Sigmoid colon (tissue), 7 donors: ENCODE data around the gene HERPUD1. TPM values are rescaled to one million over a fixed set of nuclear protein-coding genes. Genes with fewer than 3 reads are reported as not detected.

Experiments
- DNase-seq: peaks from one replicate; pipeline ENCODE4 v3.0.0-alpha.2; 2019
- H3K27ac ChIP-seq, 4 donors: fragments of 200-600 bp; sonication (generic); one replicate each; pipeline ENCODE4 v1.5.1; 2016 to 2019; ENCODE audit warnings: mild to moderate bottlenecking in 1 of 4
- H3K27me3 ChIP-seq, 3 donors: fragments of 200-600 bp; sonication (generic); one replicate each; pipeline ENCODE4 v1.5.1; 2019; ENCODE audit warnings: mild to moderate bottlenecking in 1 of 3
- H3K36me3 ChIP-seq, 4 donors: fragments of 200-600 bp; sonication (generic); one replicate each; pipeline ENCODE4 v1.5.1; 2016 to 2019
- H3K4me1 ChIP-seq, 4 donors: fragments of 200-600 bp; sonication (generic); one replicate each; pipeline ENCODE4 v1.5.1; 2017 to 2019
- H3K4me3 ChIP-seq, 4 donors: fragments of 200-600 bp; sonication (generic); one replicate each; pipeline ENCODE4 v1.5.1; 2017 to 2019; ENCODE audit warnings: mild to moderate bottlenecking in 2 of 4, moderate library complexity in 1 of 4
- H3K9me3 ChIP-seq, 4 donors: fragments of 200-600 bp in 3 of 4; sonication (generic) in 3 of 4; one replicate each; pipeline versions ENCODE4 v1.5.1 to v1.6.1; 2013 to 2019
- EP300 ChIP-seq, 4 donors: sonication (generic); formaldehyde crosslinking; IDR thresholded peaks; one replicate each; pipeline ENCODE4 v1.6.1; 2017; ENCODE audit warnings: antibody characterized with exemption in 4 of 4
- POLR2A ChIP-seq, 2 donors: fragments of 450-650 bp; IDR thresholded peaks; one replicate each; pipeline ENCODE4 v1.6.1; 2016; ENCODE audit warnings: antibody characterized with exemption in 2 of 2, mild to moderate bottlenecking in 2 of 2, moderate library complexity in 2 of 2
- POLR2AphosphoS5 ChIP-seq, 4 donors: sonication (generic); formaldehyde crosslinking; IDR thresholded peaks; one replicate each; pipeline ENCODE4 v1.6.1; 2017; ENCODE audit warnings: antibody characterized with exemption in 4 of 4
- WGBS, 2 donors: extraction: QIAGEN DNeasy Blood & Tissue Kit; methylation state at CpG; one replicate each; pipeline ENCODE4 v1.1.7; 2013; 5-methylcytosine and 5-hydroxymethylcytosine counted together
- intact Hi-C: fragments of 100-400 bp; cut with DNase I; formaldehyde crosslinking; loops from one replicate; pipeline ENCODE4 v1.15.1; 2023
- polyA plus RNA-seq, 3 donors: library from polyadenylated mRNA; stranded (reverse); fragments of 200-250 nt; gene quantifications; one replicate each; pipeline ENCODE4 v1.2.3, GENCODE V29; 2013
- total RNA-seq, 4 donors: library from RNA; depleted of rRNA; stranded (reverse); fragments of >200 nt; gene quantifications; one replicate each; pipeline ENCODE4 v1.1.0, GENCODE V29; 2016
- TF ChIP-seq, protein P1 (sequence below), 4 experiments: fragments of 450-650 bp in 3 of 4; fragments of 200-600 bp in 1 of 4; IDR thresholded peaks; one replicate each; pipeline ENCODE4 v1.5.1; 2016 to 2019; ENCODE audit warnings: antibody characterized with exemption in 4 of 4, mild to moderate bottlenecking in 3 of 4, moderate library complexity in 2 of 4
- donor health status: healthy with polysubstance abuse.
- donor health status: Bipolar disorder and iron deficiency.
- donor health status: healthy.

Gene HERPUD1
- total and polyA plus RNA-seq, 7 donors: 54.1 to 119 (median 64.8) TPM

DNA sequence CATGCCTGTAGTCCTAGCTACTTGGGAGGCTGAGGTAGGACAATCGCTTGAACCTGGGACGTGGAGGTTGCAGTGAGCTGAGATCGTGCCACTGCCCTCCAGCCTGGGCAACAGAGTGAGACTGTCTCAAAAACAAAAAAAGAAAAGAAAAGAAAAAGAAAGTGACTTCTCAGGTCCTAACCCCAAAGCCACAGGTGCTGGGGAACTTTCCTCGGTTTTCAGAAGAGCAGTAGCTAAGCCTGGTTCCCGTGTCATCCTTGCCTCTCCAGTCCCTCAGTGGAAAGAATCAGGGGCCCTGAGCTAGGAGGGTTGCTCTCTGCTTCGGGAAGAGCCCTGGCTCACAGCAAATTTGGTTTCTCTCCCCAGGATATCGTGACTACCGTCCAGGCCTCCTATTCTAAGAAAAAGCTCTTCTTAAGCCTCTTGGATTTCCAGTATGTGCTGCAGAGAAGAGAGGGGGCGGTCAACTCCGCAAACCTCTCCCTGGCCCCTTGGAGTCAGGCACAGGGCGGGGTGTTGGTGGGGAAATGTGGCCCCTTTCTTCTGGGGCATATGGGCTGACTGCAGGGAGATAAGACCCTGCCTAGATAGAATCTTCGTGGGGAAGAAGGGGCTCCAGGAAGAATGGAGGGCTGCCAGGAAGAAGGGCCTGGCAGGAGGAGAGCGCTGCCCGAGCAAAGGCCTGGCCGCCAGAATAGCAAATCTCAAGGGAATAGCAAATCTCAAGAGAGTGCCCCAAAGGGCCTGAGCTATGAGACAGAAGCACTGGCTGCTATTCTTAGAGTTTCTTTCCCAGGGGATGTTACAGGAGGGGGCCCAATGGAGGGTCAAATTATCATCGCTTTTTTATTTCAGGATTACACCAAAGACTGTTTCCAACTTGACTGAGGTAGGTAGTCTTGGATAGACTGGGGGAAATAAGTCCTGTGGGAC lies 49.1 kb downstream of the HERPUD1 start:
- peaks cover 0 to 13% (median 12%) of the 10 kb centered on the region in 4 donors for H3K4me1 ChIP-seq
- H3K27ac ChIP-seq: no peak overlapping the region
- WGBS, 2 donors: 75 to 92% methylated on average over 16 of the region's 16 CpGs
- DNase-seq: no peak
- TF ChIP-seq, protein P1, sequence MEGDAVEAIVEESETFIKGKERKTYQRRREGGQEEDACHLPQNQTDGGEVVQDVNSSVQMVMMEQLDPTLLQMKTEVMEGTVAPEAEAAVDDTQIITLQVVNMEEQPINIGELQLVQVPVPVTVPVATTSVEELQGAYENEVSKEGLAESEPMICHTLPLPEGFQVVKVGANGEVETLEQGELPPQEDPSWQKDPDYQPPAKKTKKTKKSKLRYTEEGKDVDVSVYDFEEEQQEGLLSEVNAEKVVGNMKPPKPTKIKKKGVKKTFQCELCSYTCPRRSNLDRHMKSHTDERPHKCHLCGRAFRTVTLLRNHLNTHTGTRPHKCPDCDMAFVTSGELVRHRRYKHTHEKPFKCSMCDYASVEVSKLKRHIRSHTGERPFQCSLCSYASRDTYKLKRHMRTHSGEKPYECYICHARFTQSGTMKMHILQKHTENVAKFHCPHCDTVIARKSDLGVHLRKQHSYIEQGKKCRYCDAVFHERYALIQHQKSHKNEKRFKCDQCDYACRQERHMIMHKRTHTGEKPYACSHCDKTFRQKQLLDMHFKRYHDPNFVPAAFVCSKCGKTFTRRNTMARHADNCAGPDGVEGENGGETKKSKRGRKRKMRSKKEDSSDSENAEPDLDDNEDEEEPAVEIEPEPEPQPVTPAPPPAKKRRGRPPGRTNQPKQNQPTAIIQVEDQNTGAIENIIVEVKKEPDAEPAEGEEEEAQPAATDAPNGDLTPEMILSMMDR (IDR thresholded peaks at IDR 0.05): no peak
- TF ChIP-seq POLR2AphosphoS5 (IDR thresholded peaks at IDR 0.05) (no peak), POLR2A (IDR thresholded peaks at IDR 0.05) (no peak), EP300 (IDR thresholded peaks at IDR 0.05) (no peak)
- H3K4me3 ChIP-seq: no peak overlapping the region
- no peaks in the 10 kb centered on the region for H3K27me3 ChIP-seq
- intact Hi-C loops: no loop called here
- peaks cover 0 to 6% (median 0%) of the 10 kb centered on the region in 4 donors for H3K36me3 ChIP-seq
- no peaks in the 10 kb centered on the region for H3K9me3 ChIP-seq

DNA sequence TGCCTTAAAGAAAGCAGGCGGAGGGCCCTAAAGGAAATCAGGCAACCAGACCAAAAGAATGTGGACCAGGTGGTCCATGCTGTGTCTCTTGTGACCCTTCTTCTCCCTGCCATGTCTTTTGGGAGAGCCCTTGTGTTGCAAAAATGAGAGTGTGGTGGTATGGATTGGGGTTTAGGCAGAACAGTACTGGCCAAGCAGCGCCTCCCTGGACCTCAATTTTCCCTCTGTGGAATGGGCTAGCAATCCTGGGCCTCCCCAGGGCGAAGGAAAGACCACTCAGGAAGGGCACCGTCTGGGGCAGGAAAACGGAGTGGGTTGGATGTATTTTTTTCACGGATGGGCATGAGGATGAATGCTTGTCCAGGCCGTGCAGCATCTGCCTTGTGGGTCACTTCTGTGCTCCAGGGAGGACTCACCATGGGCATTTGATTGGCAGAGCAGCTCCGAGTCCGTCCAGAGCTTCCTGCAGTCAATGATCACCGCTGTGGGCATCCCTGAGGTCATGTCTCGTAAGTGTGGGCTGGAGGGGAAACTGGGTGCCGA lies 49.9 kb downstream of the HERPUD1 start:
- peaks cover 0 to 6% (median 0%) of the 10 kb centered on the region in 4 donors for H3K36me3 ChIP-seq
- 84 to 88% methylated on average over 12 of the region's 12 CpGs for WGBS, 2 donors
- DNase-seq: no peak

DNA sequence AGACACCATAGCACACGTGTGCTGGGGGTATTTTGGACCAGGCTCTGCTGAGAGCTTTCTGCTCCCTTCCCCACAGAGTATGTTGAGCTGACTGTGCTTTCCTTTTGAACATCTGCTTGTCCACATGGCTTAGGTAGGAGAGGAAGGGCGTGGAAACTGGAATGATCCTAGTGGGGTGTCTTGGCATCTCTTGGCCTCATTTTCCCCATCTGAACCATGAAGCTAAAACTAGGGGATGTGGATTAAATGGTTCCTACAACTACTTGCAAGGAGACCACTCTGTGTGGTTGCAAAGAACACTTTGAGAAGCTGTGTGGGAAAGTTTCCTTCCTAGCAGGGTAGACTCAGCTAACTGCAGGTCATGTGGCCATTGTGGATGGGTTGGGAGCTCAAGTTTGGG lies 50.8 kb downstream of the HERPUD1 start:
- intact Hi-C loops: no loop called here

More for the DNA sequence above, 49.9 kb downstream of the HERPUD1 start:
- no peak overlapping the region for H3K27ac ChIP-seq
- TF ChIP-seq POLR2A (IDR thresholded peaks at IDR 0.05): no peak
- H3K4me3 ChIP-seq: no peak overlapping the region
- H3K9me3 ChIP-seq: no peaks in the 10 kb centered on the region
- peaks cover 0 to 18% (median 13%) of the 10 kb centered on the region in 4 donors for H3K4me1 ChIP-seq
- intact Hi-C loops: no loop called here
- H3K27me3 ChIP-seq: no peaks in the 10 kb centered on the region

DNA sequence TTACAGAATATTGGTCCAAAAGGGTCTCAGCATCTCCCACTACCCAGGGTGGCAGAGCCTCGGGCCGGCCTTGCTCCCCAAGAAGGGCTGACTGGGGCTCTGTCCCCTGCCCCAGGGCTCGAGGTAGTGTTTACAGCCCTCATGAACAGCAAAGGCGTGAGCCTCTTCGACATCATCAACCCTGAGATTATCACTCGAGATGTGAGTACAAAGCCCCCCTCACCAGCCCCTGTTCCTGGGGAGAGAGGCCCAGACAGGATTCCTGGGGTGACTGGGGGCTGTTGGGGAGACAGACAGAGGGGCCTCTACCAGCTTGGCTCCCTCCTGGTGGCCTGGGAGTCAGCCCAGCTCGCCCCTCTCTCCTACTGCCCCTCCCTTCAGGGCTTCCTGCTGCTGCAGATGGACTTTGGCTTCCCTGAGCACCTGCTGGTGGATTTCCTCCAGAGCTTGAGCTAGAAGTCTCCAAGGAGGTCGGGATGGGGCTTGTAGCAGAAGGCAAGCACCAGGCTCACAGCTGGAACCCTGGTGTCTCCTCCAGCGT lies 51.3 kb downstream of the HERPUD1 start:
- H3K27ac ChIP-seq: no peak overlapping the region
- intact Hi-C loops: no loop called here
- 22 to 55% methylated on average over 9 of the region's 9 CpGs for WGBS, 2 donors

More for the DNA sequence above, 50.8 kb downstream of the HERPUD1 start:
- TF ChIP-seq POLR2AphosphoS5 (IDR thresholded peaks at IDR 0.05): no peak
- no peak for TF ChIP-seq POLR2A (IDR thresholded peaks at IDR 0.05)
- TF ChIP-seq, protein P1 (IDR thresholded peaks at IDR 0.05): no peak
- no peak for TF ChIP-seq EP300 (IDR thresholded peaks at IDR 0.05)
- no peak overlapping the region for H3K4me3 ChIP-seq
- no peaks in the 10 kb centered on the region for H3K27me3 ChIP-seq
- peaks cover 0 to 19% (median 13%) of the 10 kb centered on the region in 4 donors for H3K4me1 ChIP-seq
- DNase-seq: no peak
- H3K36me3 ChIP-seq: peaks cover 0 to 6% (median 0%) of the 10 kb centered on the region in 4 donors
- no peaks in the 10 kb centered on the region for H3K9me3 ChIP-seq
- WGBS, 2 donors: 88 to 92% methylated on average over 2 of the region's 2 CpGs
- H3K27ac ChIP-seq: no peak overlapping the region

More for the DNA sequence above, 51.3 kb downstream of the HERPUD1 start:
- no peak for TF ChIP-seq EP300 (IDR thresholded peaks at IDR 0.05)
- TF ChIP-seq, protein P1 (IDR thresholded peaks at IDR 0.05): no peak
- TF ChIP-seq POLR2AphosphoS5 (IDR thresholded peaks at IDR 0.05): no peak
- no peak for TF ChIP-seq POLR2A (IDR thresholded peaks at IDR 0.05)
- Histone ChIP-seq H3K4me1 (peaks cover 0 to 24% (median 16%) of the 10 kb centered on the region in 4 donors), H3K9me3 (no peaks in the 10 kb centered on the region), H3K4me3 (no peak overlapping the region), H3K36me3 (peaks cover 0 to 6% (median 0%) of the 10 kb centered on the region in 4 donors), H3K27me3 (no peaks in the 10 kb centered on the region)
- DNase-seq: no peak
